ENCODE results near the gene TMEM271.

GRCh38 chr4:612749-613125 lies 36.6 kb upstream of the TMEM271 start:
- TF ChIP-seq CTCF (IDR thresholded peaks at IDR 0.05; ENCODE audit: low read depth, low read length) (no peak), EZH2phosphoT487 (IDR thresholded peaks at IDR 0.05; ENCODE audit: low read depth) (no peak)

All from OCI-LY3 (cell line).